Activated CD4-positive, alpha-beta T cell treated with anti-CD3 and anti-CD28 coated beads, Interleukin-10, Interleukin-2, amounts not matched to agents 100 ng/mL and 50 ng/mL, durations not matched to agents 16 hours and 8 hours (primary cell): ENCODE measurements around the gene ATP1B2.
"Not testable (repeated sequence)": the region's sequence is repeated elsewhere in the genome, so short reads cannot be mapped to it uniquely, and the experiment has no call there.

Source experiments
- DNase-seq: peaks from one replicate; pipeline ENCODE4 v3.0.0-alpha.2; 2020

ATP1B2 gene

DNA sequence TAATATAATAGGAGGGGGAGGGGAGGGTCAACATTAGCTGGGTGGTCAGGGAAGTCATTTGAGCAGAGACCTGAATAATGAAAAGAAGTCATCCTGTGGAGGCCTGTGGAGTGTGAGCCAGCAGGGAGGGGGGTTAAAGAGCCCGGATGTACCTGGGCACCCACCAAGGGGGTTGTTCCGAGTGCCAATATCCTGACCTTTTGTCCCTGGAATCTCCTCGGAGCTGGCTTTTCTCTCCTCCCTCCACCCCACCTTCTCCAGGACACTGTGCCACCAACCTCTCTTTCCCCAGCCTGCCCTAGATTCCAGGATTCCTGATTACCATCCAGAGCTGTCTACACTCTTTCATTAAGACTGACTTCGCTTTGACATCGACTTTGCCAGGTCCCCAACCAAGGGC is 14.6 kb upstream of the ATP1B2 start:
- no peak for DNase-seq

DNA sequence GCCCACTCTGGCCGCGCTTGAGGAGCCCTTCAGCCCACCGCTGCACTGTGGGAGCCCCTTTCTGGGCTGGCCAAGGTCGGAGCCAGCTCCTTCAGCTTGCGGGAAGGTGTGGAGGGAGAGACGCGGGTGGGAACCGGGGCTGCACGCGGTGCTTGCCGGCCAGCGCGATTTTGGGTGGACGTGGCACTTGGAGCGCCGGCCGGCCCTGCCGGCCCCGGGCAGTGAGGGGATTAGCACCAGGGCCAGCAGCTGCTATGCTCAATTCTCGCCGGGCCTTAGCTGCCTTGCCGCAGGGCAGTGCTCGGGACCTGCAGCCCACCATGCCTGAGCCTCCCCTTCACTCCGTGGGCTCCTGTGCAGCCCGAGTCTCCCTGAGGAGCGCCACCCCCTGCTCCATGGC is 9.9 kb upstream of the ATP1B2 start:
- no peak for DNase-seq

- DNase-seq = not testable (repeated sequence)
Observed at GRCh38 chr17:7641635-7642034, 9.1 kb upstream of the ATP1B2 start.

DNA sequence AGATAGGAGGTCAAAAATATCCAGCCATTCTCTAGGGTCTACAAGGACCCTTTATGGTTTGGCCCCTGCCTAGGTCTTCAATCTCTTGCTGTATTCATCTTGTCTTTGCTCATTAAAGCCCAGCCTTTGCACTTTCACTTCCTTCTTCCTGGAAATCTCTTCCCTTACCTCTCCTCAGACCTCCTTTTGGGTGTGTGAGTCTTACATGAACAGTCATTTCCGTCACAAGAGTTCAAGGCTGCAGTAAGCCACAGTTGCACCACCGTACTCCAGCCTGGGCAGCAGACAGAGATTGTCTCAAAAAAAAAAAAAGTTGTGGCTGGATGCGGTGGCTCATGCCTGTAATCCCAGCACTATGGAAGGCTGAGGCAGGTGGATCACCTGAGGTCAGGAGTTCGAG is 6.0 kb upstream of the ATP1B2 start:
- DNase-seq = peak; percentile 31

DNA sequence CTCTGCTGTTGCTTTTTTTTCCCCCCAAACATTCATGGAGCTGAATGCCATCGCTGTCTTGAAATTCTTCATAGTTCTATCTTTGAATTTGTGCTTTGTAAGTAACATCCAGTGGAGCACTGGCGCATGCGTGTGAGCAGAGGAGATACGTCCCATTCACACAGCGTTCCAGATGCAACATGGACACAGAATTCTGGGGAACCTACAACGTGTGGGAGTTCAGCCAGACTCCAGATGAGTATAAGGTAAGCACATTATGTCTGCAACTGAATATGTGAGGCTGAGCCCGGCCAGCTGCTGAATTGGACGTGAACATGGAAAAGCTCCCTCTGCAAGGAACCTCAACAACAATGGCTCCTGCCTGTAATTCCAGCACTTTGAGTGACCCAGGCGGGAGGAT is 4.3 kb upstream of the ATP1B2 start:
- DNase-seq = no peak

DNA sequence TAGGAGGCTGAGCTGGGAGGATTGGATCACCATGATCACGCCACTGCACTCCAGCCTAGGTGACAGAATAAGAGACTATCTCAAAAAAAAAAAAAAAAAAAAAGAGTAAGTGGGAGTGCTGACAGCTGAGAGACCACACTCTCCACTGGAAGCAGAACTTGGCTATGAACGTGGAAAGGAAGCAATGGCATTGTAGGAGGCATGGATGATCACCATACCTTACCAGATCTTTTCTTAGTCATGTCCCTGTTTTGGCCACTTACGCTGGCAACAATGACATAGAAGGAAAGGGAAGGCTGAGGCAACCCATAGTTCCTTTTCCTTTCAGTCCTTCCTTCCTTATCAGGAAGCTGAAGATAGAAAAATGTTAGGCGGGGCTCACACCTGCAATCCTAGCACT is 3.7 kb upstream of the ATP1B2 start:
- DNase-seq = no peak

DNA sequence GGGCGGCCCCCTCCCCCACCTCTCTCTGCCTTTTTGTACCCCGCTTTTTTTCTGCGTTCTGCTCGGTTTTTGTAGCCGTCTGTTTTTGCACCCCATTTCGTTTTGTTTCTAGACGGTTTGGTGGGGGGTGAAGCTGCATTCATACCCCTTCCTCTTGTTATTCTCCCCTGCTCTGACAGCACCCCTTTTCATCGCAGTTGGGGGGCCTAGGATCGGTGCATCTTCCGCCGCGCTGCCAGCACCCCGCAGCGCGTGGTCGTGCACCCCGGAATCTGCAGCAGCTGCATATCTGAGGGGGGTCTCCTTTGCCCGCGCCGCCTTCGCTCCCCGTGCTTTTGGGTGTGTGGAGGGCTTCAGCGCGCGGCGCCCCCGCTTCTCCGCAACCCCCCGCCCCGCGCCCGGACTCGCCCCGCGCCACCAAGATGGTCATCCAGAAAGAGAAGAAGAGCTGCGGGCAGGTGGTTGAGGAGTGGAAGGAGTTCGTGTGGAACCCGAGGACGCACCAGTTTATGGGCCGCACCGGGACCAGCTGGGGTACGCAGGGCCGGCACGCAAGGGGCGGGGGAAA is 455 bp downstream of the ATP1B2 start:
- DNase-seq = no peak

- no peak for DNase-seq
Observed at GRCh38 chr17:7651665-7652387, 1.1 kb downstream of the ATP1B2 start.

DNA sequence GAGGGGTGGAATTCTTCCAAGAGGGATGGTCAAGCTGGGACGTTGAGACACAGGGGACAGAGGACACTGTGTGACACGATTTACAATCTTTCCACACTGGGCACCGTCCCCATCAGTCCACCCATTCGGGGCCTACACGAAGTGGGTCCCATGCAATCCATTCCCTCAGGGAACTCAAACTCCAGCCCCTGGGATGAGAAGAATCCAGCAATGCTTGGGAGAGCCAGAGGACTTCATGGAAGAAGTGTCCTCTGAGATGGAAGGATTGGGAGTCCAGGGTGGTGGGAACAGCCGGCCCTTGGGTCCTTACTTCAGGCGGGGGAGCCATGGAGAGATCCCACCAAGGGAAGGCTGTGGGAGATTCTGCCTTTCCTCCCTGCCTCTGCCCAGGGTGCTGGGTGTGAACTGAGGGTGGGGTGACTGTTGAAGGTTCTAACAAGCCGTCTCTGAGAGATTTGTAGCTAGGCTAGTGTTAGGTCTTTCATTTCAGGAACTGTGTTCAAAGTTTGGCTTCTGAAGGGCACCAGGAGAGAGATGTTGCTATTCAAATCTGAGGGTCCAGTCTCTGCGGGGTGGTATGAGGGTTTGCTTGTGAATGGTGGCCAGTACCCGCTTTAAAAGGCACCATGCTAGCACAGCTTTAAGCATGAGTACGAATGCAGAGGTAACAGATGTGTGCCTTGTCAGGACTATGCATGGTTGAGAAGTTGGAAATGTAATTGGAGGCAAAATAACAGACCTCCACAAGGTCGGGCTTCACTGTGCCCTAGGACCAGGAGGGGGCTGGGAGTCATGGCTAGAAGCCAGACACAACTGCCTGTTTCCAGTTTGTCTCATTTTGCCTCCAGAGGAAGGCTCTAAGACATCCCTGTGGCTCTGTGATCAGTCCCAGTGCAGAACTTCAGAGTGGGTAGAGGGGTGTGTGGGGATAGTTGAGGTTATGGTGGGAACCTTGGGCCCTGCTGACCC is 1.9 kb downstream of the ATP1B2 start:
- no peak for DNase-seq

- DNase-seq = no peak
Observed at GRCh38 chr17:7654832-7655540, 4.3 kb downstream of the ATP1B2 start.

DNA sequence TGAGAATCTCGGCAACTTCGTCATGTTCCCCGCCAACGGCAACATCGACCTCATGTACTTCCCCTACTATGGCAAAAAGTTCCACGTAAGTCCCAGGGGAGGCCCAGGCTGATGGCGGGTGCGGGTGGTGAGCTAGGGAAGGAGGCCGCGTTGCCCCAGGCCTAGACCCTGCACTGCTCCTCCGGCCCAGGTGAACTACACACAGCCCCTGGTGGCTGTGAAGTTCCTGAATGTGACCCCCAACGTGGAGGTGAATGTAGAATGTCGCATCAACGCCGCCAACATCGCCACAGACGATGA is 4.8 kb downstream of the ATP1B2 start:
- DNase-seq = no peak

GRCh38 chr17:7656958-7657609 is 6.4 kb downstream of the ATP1B2 start:
- no peak for DNase-seq

- DNase-seq = no peak
Observed at GRCh38 chr17:7667656-7668406, 17.1 kb downstream of the ATP1B2 start.

DNA sequence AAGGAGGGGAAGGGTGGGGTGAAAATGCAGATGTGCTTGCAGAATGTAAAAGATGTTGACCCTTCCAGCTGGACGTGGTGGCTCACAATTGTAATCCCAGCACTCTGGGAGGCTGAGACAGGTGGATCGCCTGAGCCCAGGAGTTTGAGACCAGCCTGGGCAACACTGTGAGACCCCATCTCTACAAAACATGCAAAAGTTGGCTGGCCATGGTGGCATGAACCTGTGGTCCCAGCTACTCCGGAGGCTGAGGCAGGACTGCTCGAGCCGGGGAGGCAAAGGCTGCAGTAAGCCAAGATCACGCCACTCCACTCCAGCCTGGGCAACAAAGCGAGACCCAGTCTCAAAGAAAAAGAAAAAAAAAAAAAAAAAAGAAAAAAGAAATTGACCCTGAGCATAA is 17.8 kb downstream of the ATP1B2 start:
- DNase-seq = no peak

DNA sequence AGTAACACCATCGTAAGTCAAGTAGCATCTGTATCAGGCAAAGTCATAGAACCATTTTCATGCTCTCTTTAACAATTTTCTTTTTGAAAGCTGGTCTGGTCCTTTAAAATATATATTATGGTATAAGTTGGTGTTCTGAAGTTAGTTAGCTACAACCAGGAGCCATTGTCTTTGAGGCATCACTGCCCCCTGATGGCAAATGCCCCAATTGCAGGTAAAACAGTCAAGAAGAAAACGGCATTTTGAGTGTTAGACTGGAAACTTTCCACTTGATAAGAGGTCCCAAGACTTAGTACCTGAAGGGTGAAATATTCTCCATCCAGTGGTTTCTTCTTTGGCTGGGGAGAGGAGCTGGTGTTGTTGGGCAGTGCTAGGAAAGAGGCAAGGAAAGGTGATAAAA is 22.5 kb downstream of the ATP1B2 start:
- DNase-seq = peak; percentile 37

DNA sequence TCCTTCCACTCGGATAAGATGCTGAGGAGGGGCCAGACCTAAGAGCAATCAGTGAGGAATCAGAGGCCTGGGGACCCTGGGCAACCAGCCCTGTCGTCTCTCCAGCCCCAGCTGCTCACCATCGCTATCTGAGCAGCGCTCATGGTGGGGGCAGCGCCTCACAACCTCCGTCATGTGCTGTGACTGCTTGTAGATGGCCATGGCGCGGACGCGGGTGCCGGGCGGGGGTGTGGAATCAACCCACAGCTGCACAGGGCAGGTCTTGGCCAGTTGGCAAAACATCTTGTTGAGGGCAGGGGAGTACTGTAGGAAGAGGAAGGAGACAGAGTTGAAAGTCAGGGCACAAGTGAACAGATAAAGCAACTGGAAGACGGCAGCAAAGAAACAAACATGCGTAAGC is 24.2 kb downstream of the ATP1B2 start:
- no peak for DNase-seq

GRCh38 chr17:7676533-7676932 is 25.8 kb downstream of the ATP1B2 start:
- DNase-seq = no peak

DNA sequence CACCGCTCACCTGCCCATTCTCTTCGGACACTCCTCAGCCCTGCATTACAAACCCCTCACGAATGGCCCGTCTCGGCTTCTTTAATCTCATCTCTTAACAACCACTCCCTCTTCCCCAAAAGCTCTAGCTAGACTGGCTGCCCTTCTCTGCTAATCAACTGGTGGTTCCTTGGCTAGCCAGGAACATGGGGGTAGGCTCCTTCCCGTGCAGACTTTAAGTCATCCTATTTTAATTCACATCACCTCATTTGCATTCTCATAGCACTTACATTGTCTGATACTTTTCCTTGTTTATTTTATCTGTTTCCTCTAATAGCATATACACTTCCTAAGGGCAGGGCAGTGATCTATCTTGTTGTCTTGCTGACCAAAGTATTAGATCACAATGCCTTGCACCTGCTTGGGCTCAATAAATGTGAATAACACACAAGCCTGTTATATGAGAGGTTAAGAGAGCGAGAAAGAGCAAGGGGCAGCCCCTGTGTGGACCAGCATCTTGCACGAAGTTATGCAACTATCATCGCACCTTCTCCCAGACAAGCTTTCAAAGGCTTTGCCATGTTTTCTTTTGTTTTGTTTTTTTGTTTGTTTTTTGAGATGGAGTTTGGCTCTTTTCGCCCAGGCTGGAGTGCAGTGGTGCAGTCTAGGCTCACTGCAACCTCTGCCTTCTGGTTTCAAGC is 26.8 kb downstream of the ATP1B2 start:
- no peak for DNase-seq

DNA sequence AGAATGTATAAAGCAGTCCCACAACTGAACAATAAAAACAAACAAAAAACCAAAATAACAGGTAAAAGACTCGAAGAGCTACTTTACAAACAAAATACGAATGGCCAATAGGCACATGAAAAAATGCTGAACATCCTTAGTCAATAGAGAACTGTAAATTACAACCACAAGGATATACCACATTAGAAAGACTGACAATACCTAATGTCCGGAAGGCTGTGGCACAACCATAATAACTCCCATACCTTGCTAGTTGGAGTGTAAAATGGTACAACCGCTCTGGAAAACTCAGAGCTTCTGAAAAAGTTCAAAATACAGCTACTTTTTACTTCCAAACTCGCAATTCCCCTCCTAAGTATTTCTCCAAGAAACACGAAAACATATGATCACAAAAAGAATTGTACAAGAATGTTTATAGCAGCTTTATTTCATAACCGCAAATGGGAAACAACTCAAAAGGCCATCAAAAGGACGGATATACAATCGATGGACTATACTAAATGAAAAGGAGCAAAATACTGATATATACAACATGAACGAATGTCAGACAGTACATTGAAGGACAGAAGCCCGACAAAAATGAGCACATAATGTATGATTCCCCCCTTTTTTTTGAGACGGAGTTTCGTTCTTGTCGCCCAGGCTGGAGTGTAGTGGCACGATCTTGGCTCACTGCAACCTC is 34.3 kb downstream of the ATP1B2 start:
- DNase-seq = no peak

DNA sequence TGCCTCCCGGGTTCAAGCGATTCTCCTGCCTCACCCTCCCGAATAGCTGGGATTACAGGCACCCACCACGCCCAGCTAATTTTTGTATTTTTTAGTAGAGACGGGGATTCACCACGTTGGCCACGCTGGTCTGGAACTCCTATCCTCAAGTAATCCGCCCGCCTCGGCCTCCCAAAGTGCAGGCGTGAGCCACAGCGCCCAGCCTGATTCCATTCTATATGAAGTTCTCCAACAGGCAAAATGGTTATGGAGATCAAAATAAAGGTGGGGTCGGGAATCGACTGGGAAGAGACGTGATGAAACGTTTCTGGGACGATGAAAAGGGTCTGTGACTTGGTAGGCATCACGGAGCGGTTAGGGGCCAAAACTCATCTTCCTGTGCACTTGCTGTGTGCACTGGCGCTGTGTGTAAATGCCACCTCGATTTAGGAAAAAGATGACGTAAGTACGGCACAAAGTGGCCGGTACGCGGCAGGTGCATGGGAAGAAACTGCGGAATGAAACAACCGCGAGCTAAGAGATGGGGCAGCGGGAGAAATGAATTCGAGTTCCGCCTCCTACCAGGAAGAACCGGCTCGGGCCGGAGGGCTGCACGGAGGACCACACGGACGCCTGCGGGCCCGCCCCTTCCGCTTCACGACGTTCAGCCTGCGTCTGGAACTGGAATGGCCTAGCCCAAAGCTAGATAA is 35.0 kb downstream of the ATP1B2 start:
- peak; percentile 93 for DNase-seq
